GM23248 (cell line): ENCODE results near the gene PKNOX2. TPM values are rescaled to one million over a fixed set of nuclear protein-coding genes. Genes with fewer than 3 reads are reported as not detected.
A peak's percentile ranks its signal among the peaks of the same experiment; 100 is the strongest.

ENCODE experiments used
- DNase-seq: peaks from one replicate; pipeline ENCODE4 v3.0.0-alpha.2; 2015
- H2AFZ ChIP-seq: fragments of 200-600 bp; sonication (generic); 2 replicates; pipeline ENCODE4 v1.6.1; 2016; ENCODE audit warnings: antibody characterized with exemption
- H3F3A ChIP-seq: fragments of 200-600 bp; sonication (generic); 2 replicates; pipeline ENCODE4 v1.6.1; 2016; ENCODE audit warnings: mild to moderate bottlenecking, antibody characterized with exemption, mixed run types; ENCODE audit not compliant: insufficient read depth
- H3K27ac ChIP-seq: fragments of 200-600 bp; sonication (generic); 2 replicates; pipeline ENCODE4 v1.5.1; 2016; ENCODE audit warnings: mild to moderate bottlenecking
- H3K27me3 ChIP-seq: fragments of 200-600 bp; sonication (generic); replicated peaks from 2 replicates; pipeline ENCODE4 v1.6.1; 2016; ENCODE audit warnings: mild to moderate bottlenecking; ENCODE audit not compliant: insufficient read depth
- H3K36me3 ChIP-seq: fragments of 200-600 bp; sonication (generic); 2 replicates; pipeline ENCODE4 v1.6.1; 2016; ENCODE audit warnings: low read depth, mild to moderate bottlenecking
- H3K4me1 ChIP-seq: fragments of 200-600 bp; sonication (generic); 2 replicates; pipeline ENCODE4 v1.6.1; 2016; ENCODE audit warnings: mild to moderate bottlenecking; ENCODE audit not compliant: insufficient read depth
- H3K4me2 ChIP-seq: fragments of 200-600 bp; sonication (generic); one replicate; pipeline ENCODE4 v1.6.1; 2016; ENCODE audit warnings: mild to moderate bottlenecking; ENCODE audit not compliant: unreplicated experiment
- H3K4me3 ChIP-seq: fragments of 200-600 bp; sonication (generic); 2 replicates; pipeline ENCODE4 v1.5.1; 2016; ENCODE audit warnings: mild to moderate bottlenecking
- H3K79me2 ChIP-seq: fragments of 200-600 bp; sonication (generic); 2 replicates; pipeline ENCODE4 v1.6.1; 2016; ENCODE audit warnings: mild to moderate bottlenecking; ENCODE audit not compliant: insufficient read depth
- H3K9ac ChIP-seq: fragments of 200-600 bp; sonication (generic); 2 replicates; pipeline ENCODE4 v1.6.1; 2016; ENCODE audit warnings: mild to moderate bottlenecking
- H3K9me2 ChIP-seq: fragments of 200-600 bp; sonication (generic); 2 replicates; pipeline ENCODE4 v1.6.1; 2016; ENCODE audit warnings: mixed run types, mild to moderate bottlenecking, moderate library complexity; ENCODE audit not compliant: insufficient read depth
- H3K9me3 ChIP-seq: fragments of 200-600 bp; sonication (generic); one replicate; pipeline ENCODE4 v1.6.1; 2017; ENCODE audit warnings: low read depth
- H4K20me1 ChIP-seq: fragments of 200-600 bp; sonication (generic); 2 replicates; pipeline ENCODE4 v1.6.0; 2016; ENCODE audit not compliant: insufficient read depth
- EZH2 ChIP-seq: fragments of 200-600 bp; sonication (generic); IDR thresholded peaks from 2 replicates; pipeline ENCODE4 v1.6.1; 2018; ENCODE audit warnings: antibody characterized with exemption, mild to moderate bottlenecking; ENCODE audit not compliant: insufficient read depth, poor library complexity, severe bottlenecking
- EZH2phosphoT487 ChIP-seq: fragments of 200-600 bp; sonication (generic); IDR thresholded peaks from 2 replicates; pipeline ENCODE4 v1.6.1; 2018; ENCODE audit warnings: antibody characterized with exemption, moderate library complexity, mild to moderate bottlenecking, low read depth; ENCODE audit not compliant: insufficient read depth
- WGBS, 2 experiments: methylation state at CpG; one replicate each; pipeline ENCODE4 v1.1.6; 2015 to 2017; ENCODE audit warnings: low lambda C conversion rate in 2 of 2, low coverage in 1 of 2; ENCODE audit errors: missing lambda C conversion rate in 2 of 2; 5-methylcytosine and 5-hydroxymethylcytosine counted together
- in situ Hi-C: fragments of 300-500 bp; cut with MboI; formaldehyde crosslinking; loops from 2 replicates; pipeline ENCODE4 v1.15.0; 2020
- polyA plus RNA-seq: library from polyadenylated mRNA; unstranded; fragments of >200 nt; fragmentation: Nextera tagmentation; extraction: Ambion mirVana; gene quantifications from 2 replicates; pipeline ENCODE4 v1.2.1, GENCODE V29; 2016
- total RNA-seq: library from RNA; depleted of rRNA; stranded (reverse); fragments of >200 nt; shearing (Covaris generic); gene quantifications from 2 replicates; pipeline ENCODE4 v1.2.3, GENCODE V29; 2014

PKNOX2 gene
- total and polyA plus RNA-seq, 2 experiments from 2014 or later = 0.21 to 0.76 TPM

GRCh38 chr11:125401235-125401634, 236.7 kb downstream of the PKNOX2 start:
- in situ Hi-C loops = loop anchor here (25.0 kb wide), 1 partner anchor 439 kb away; the partner anchor contains the start of gene CCDC15

DNA sequence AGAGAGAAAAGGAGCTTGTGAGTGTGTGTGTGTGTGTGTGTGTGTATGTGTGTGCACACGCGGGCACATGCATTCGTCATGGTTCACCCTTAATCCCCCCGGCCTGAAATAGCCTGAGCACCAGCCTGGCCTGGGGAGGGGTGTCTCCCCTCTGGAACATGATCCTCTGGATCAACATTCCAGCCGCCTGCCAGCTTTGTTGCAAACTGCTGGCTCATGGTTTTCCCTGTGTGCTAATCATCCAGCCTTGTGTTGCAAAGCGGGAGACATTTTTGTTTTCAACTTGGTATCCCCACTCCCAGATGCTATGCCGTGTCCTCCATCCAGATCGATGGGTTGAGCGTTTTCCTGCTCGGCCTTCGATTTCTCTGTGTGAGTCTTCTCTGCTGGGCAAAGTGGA, 237.2 kb downstream of the PKNOX2 start:
- no peaks in the 10 kb centered on the region for H3K9me3 ChIP-seq

More at GRCh38 chr11:125401235-125401634, 236.7 kb downstream of the PKNOX2 start:
- Histone ChIP-seq H3K79me2 (no peaks in the 10 kb centered on the region), H3K4me1 (no peaks in the 10 kb centered on the region), H3K9ac (no peak overlapping the region), H3F3A (no peaks in the 10 kb centered on the region), H3K4me3 (no peak overlapping the region), H3K9me2 (no peaks in the 10 kb centered on the region), H3K9me3 (no peaks in the 10 kb centered on the region), H3K27ac (no peak overlapping the region), H3K36me3 (no peaks in the 10 kb centered on the region), H3K27me3 (peaks cover 12% of the 10 kb centered on the region), H2AFZ (no peak overlapping the region), H4K20me1 (no peaks in the 10 kb centered on the region), H3K4me2 (no peak overlapping the region)
- WGBS, 2 experiments = 87% methylated on average over 12 of the region's 12 CpGs
- TF ChIP-seq EZH2 (no peak), EZH2phosphoT487 (no peak)
- DNase-seq = no peak

DNA sequence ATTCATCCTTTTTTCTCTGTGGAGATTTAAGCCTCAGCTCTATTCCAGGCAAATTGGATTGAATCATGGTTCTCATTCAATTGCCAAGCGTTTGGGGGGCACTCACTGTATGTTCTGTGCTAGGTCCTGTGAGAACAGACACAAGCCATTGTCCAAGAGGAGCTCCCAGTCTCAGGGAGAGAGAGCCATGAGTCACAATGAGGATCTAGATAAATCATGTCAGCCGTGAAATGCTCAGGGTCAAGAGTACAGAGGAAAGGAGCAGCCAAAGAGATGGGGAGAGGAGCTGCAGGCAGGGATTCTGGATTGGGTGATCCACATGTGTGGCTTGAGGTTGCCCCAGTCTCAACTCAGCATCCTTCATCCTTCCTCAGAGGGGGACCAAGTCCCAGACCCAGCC, 237.9 kb downstream of the PKNOX2 start:
- no peak for TF ChIP-seq EZH2phosphoT487
- no peaks in the 10 kb centered on the region for H4K20me1 ChIP-seq
- H3K4me3 ChIP-seq = no peak overlapping the region
- H3K36me3 ChIP-seq = no peaks in the 10 kb centered on the region
- 9 to 26% methylated on average over 2 of the region's 2 CpGs for WGBS, 2 experiments
- no peaks in the 10 kb centered on the region for H3K79me2 ChIP-seq
- H3K27me3 ChIP-seq = peaks cover 22% of the 10 kb centered on the region
- in situ Hi-C loops = loop anchor here (25.0 kb wide), 1 partner anchor 440 kb away; the partner anchor contains the start of gene CCDC15
- H3K9me2 ChIP-seq = no peaks in the 10 kb centered on the region
- DNase-seq = peak; percentile 61
- H2AFZ ChIP-seq = no peak overlapping the region
- no peaks in the 10 kb centered on the region for H3K4me1 ChIP-seq
- no peak overlapping the region for H3K9ac ChIP-seq
- no peaks in the 10 kb centered on the region for H3K9me3 ChIP-seq
- H3K27ac ChIP-seq = no peak overlapping the region
- H3F3A ChIP-seq = no peaks in the 10 kb centered on the region
- H3K4me2 ChIP-seq = no peak overlapping the region

More for the DNA sequence above, 237.2 kb downstream of the PKNOX2 start:
- Histone ChIP-seq H3K4me3 (no peak overlapping the region), H4K20me1 (no peaks in the 10 kb centered on the region), H3K79me2 (no peaks in the 10 kb centered on the region), H3K9me2 (no peaks in the 10 kb centered on the region), H3K27me3 (peaks cover 15% of the 10 kb centered on the region), H2AFZ (no peak overlapping the region), H3K4me1 (no peaks in the 10 kb centered on the region), H3K27ac (no peak overlapping the region), H3K36me3 (no peaks in the 10 kb centered on the region), H3K9ac (no peak overlapping the region), H3F3A (no peaks in the 10 kb centered on the region), H3K4me2 (no peak overlapping the region)
- 52 to 53% methylated on average over 11 of the region's 11 CpGs for WGBS, 2 experiments
- TF ChIP-seq EZH2 = no peak
- no peak for TF ChIP-seq EZH2phosphoT487
- in situ Hi-C loops = loop anchor here (25.0 kb wide), 1 partner anchor 439 kb away; the partner anchor contains the start of gene CCDC15
- DNase-seq = peak; percentile 20

DNA sequence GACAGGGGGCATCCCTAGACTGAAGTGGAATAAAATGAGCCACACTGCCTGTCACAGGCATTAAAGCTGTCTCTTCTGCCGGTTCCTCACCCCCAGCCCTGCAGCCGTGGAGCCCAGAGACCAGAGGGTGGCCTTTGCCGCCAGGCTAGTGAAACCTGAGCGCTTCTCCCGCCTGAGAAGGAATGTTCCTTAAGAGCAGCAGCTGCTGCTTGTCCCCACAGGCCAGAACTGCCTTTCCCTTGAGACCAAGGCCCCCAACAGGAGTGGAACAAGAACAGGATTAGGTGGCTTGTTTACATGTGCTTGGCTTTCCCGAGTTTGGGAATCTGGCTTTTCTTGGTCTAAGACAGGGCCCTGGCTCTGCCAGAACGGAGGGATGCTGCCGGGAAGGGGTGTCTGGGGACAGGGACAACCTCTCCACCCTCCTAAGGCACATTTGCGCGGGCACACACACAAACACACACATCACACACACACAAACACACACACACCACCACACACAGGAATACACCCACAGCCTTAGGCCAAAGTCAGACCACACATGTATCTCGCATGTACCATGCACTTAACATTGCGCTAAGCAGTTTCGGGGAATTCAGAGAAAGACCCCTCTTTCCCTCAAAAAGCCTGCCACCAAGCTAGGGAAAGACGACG, 239.7 kb downstream of the PKNOX2 start:
- no peak overlapping the region for H3K27ac ChIP-seq
- no peak for DNase-seq
- H3K79me2 ChIP-seq = no peaks in the 10 kb centered on the region
- in situ Hi-C loops = loop anchor here (25.0 kb wide), 1 partner anchor 442 kb away; the partner anchor contains the start of gene CCDC15
- no peaks in the 10 kb centered on the region for H3K9me3 ChIP-seq
- no peak overlapping the region for H3K4me3 ChIP-seq
- no peaks in the 10 kb centered on the region for H3K4me1 ChIP-seq
- H3K4me2 ChIP-seq = no peak overlapping the region
- TF ChIP-seq EZH2 = no peak
- TF ChIP-seq EZH2phosphoT487 = no peak
- no peaks in the 10 kb centered on the region for H3K9me2 ChIP-seq
- 45 to 49% methylated on average over 15 of the region's 15 CpGs for WGBS, 2 experiments
- peaks cover 38% of the 10 kb centered on the region for H3K27me3 ChIP-seq
- no peaks in the 10 kb centered on the region for H3F3A ChIP-seq
- peak overlapping the region; percentile 21; the same call in 1 of the 2 replicates for H2AFZ ChIP-seq
- H3K9ac ChIP-seq = no peak overlapping the region
- no peaks in the 10 kb centered on the region for H4K20me1 ChIP-seq
- H3K36me3 ChIP-seq = no peaks in the 10 kb centered on the region
